Jurkat, Clone E6-1 (cell line): ENCODE results near the gene F12.

ENCODE experiments used
- DNase-seq: peaks from one replicate; pipeline ENCODE4 v3.0.0-alpha.2; 2011; ENCODE audit warnings: low read depth, low spot score
- H3K4me3 ChIP-seq: 2 replicates; pipeline ENCODE4 v1.5.1; 2011; ENCODE audit warnings: mild to moderate bottlenecking, low read length, control low read depth, moderate library complexity

The F12 gene

GRCh38 chr5:177447611-177448243 is 38.4 kb upstream of the F12 start:
- DNase-seq = no peak
- H3K4me3 ChIP-seq = peak overlapping the region; percentile 66

- H3K4me3 ChIP-seq = peak overlapping the region; percentile 66
- peak; percentile 75 for DNase-seq
Observed at GRCh38 chr5:177447066-177447610, 37.8 kb upstream of the F12 start.

GRCh38 chr5:177446200-177447065 is 37.1 kb upstream of the F12 start, which contains the start of gene PRR7:
PRR7 (plus strand) TSS chr5:177446814; CDS start chr5:177455068, 8,254 bp downstream.
- peak; percentile 63 for DNase-seq
- peak within 1 kb of the TSS; percentile 66 for H3K4me3 ChIP-seq

- DNase-seq = no peak
- H3K4me3 ChIP-seq = peak overlapping the region; percentile 66
Observed at GRCh38 chr5:177445917-177446199, 36.5 kb upstream of the F12 start.

- peak; percentile 77 for DNase-seq
- H3K4me3 ChIP-seq = peak overlapping the region; percentile 66
Observed at GRCh38 chr5:177445052-177445916, 35.9 kb upstream of the F12 start.

GRCh38 chr5:177444106-177445051 is 35.0 kb upstream of the F12 start:
- DNase-seq = no peak
- H3K4me3 ChIP-seq = no peak overlapping the region

GRCh38 chr5:177443144-177443983 is 34.0 kb upstream of the F12 start:
- no peak overlapping the region for H3K4me3 ChIP-seq

GRCh38 chr5:177442066-177442826 is 32.9 kb upstream of the F12 start:
- H3K4me3 ChIP-seq = no peak overlapping the region
- DNase-seq = no peak

More at GRCh38 chr5:177443144-177443983, 34.0 kb upstream of the F12 start:
- DNase-seq = no peak

- no peak for DNase-seq
- no peak overlapping the region for H3K4me3 ChIP-seq
Observed at GRCh38 chr5:177440990-177441780, 31.8 kb upstream of the F12 start.

GRCh38 chr5:177440211-177440989 is 31.0 kb upstream of the F12 start:
- H3K4me3 ChIP-seq = no peak overlapping the region
- no peak for DNase-seq

- H3K4me3 ChIP-seq = no peak overlapping the region
- no peak for DNase-seq
Observed at GRCh38 chr5:177439518-177440053, 30.2 kb upstream of the F12 start.

- no peak overlapping the region for H3K4me3 ChIP-seq
Observed at GRCh38 chr5:177438468-177438867, 29.1 kb upstream of the F12 start.

GRCh38 chr5:177437623-177438022 is 28.3 kb upstream of the F12 start:
- H3K4me3 ChIP-seq = no peak overlapping the region

More at GRCh38 chr5:177438468-177438867, 29.1 kb upstream of the F12 start:
- DNase-seq = no peak

GRCh38 chr5:177435847-177436536 is 26.6 kb upstream of the F12 start:
- no peak for DNase-seq
- H3K4me3 ChIP-seq = no peak overlapping the region

More at GRCh38 chr5:177437623-177438022, 28.3 kb upstream of the F12 start:
- no peak for DNase-seq
